ENCODE measurements around the gene CCDC97.
A peak's percentile ranks its signal among the peaks of the same experiment; 100 is the strongest.
"Not testable (repeated sequence)": the region's sequence is repeated elsewhere in the genome, so short reads cannot be mapped to it uniquely, and the experiment has no call there.

CCDC97 gene

DNA sequence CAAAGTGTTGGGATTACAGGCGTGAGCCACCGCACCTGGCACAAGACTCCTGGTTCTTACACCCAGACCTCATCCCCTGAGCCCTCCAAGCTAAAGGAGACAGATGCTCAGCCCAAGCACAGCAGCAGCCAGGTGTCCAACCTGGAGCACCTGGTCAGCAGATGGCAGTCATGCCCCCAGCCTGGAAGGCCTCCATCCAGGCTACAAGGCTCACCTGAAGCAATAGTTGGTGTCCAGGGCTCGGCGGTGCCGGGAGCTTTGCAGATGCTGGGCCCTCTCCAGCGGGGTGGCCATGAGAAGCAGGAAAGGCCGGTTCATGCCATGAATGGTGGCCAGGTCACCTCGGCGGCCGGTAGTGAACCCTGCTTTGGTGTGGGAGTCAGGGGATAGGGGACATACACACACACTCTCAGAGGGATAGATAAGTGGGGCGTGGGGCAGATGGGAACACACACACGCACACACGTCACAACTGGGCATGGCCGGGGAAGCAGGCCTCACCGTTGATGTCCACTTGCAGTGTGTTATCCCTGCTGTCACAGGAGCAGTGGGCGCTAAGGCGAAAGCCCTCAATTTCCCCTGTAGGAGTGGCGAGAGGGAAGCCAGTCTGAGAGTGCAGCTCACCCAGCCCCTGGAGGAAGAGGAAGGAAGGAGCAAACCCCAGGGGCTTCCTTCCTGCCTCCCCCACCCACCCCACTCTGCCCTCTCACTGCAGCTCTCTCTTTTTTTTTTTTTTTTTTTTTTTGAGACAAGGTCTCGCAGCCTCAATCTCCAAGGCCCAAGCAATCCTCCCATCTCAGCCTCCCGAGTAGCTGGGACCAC lies 31.9 kb downstream of the CCDC97 start:
- TF ChIP-seq CTCF (IDR thresholded peaks at IDR 0.05; ENCODE audit: low read depth, low read length): peak; percentile 32; the same call in 1 of the 2 replicates
- Histone ChIP-seq H3K4me3 (ENCODE audit: low read depth, low read length) (no peak overlapping the region), H3K27me3 (ENCODE audit: insufficient read depth, low read depth, severe bottlenecking) (no peaks in the 10 kb centered on the region), H3K36me3 (no peaks in the 10 kb centered on the region; the same call in 1 of the 2 replicates), H3K27ac (no peak overlapping the region), H3K9me3 (ENCODE audit: severe bottlenecking) (no peaks in the 10 kb centered on the region)
- no peak for DNase-seq

GRCh38 chr19:41344162-41344561 lies 34.2 kb downstream of the CCDC97 start:
- DNase-seq: no peak
- Histone ChIP-seq H3K9me3 (ENCODE audit: severe bottlenecking) (no peaks in the 10 kb centered on the region), H3K4me3 (ENCODE audit: low read depth, low read length) (no peak overlapping the region), H3K36me3 (no peaks in the 10 kb centered on the region; the same call in 1 of the 2 replicates), H3K27ac (no peak overlapping the region), H3K27me3 (ENCODE audit: insufficient read depth, low read depth, severe bottlenecking) (no peaks in the 10 kb centered on the region)
- no peak for TF ChIP-seq CTCF (IDR thresholded peaks at IDR 0.05; ENCODE audit: low read depth, low read length)

DNA sequence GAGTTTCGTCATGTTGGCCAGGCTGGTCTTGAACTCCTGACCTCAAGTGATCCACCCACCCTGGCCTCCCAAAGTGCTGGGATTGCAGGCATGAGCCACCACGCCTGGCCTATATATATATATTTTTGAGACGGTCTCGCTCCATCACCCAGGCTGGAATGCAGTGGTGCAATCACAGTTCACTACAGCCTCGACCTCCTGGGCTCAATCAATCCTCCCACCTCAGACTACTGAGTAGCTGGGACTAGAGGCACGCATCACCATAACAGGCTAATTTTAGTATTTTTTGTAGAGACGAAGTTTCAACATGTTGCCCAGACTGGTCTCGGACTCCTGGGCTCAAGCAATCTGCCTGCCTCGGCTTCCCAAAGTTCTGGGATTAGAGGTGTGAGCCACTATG lies 36.9 kb downstream of the CCDC97 start:
- not testable (repeated sequence) for H3K4me3 ChIP-seq (ENCODE audit: low read depth, low read length); H3K9me3 ChIP-seq (ENCODE audit: severe bottlenecking); H3K36me3 ChIP-seq; DNase-seq; H3K27ac ChIP-seq; H3K27me3 ChIP-seq (ENCODE audit: insufficient read depth, low read depth, severe bottlenecking)

- Histone ChIP-seq H3K27me3 (ENCODE audit: insufficient read depth, low read depth, severe bottlenecking) (peaks cover 10% of the 10 kb centered on the region), H3K9me3 (ENCODE audit: severe bottlenecking) (no peaks in the 10 kb centered on the region), H3K27ac (no peak overlapping the region), H3K36me3 (no peaks in the 10 kb centered on the region; the same call in 1 of the 2 replicates), H3K4me3 (ENCODE audit: low read depth, low read length) (peak overlapping the region; percentile 57)
- DNase-seq: no peak
- no peak for TF ChIP-seq CTCF (IDR thresholded peaks at IDR 0.05; ENCODE audit: low read depth, low read length)
Measured at GRCh38 chr19:41350735-41351338, 40.9 kb downstream of the CCDC97 start.

DNA sequence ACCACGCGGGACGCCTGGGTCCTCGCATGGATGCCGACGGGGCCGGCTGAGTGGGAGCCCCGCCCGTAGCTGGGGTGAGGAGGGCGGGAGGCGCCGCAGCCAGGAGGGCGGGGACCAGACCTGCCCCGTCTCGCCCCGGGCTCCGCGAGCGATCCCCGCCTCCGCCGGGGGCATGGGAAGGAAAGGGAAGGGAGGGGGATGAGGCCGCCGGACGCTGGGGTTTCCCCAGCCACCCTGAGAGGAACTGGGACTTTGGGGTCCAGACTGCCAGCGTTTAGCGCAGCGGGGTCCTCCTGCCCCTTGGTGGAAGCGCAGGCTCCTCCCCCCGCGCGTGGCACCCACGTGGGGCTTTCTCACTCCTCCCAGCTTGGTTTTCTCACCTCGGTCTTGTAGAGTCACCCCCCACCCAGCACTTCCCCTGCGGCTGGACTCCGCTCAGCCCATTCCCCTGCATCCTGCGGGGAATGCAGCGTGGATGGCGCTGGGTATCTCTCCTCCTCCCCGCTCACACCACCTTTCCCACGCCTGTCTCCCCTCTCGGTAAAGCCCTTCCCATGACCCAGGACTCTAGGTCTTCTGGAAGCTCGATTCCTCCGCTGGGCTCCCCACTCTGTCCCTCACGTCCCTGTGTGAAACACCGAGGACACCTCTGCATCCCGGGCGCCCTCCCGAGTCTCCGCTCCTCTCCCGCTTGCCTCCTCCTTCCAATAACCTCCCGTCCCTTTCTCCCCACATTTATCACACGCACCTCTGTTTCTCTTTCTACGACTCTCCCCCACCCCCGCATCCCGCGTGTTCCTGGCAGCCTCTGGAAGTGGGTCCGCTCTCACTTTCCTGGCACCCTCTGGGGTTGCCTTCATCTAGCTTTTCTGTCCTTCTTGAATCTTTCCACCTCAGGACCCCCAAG lies 41.6 kb downstream of the CCDC97 start:
- Histone ChIP-seq H3K9me3 (ENCODE audit: severe bottlenecking) (no peaks in the 10 kb centered on the region), H3K27ac (no peak overlapping the region), H3K4me3 (ENCODE audit: low read depth, low read length) (peak overlapping the region; percentile 57), H3K27me3 (ENCODE audit: insufficient read depth, low read depth, severe bottlenecking) (peaks cover 10% of the 10 kb centered on the region), H3K36me3 (no peaks in the 10 kb centered on the region; the same call in 1 of the 2 replicates)
- peak; percentile 41 for DNase-seq
- TF ChIP-seq CTCF (IDR thresholded peaks at IDR 0.05; ENCODE audit: low read depth, low read length): no peak

DNA sequence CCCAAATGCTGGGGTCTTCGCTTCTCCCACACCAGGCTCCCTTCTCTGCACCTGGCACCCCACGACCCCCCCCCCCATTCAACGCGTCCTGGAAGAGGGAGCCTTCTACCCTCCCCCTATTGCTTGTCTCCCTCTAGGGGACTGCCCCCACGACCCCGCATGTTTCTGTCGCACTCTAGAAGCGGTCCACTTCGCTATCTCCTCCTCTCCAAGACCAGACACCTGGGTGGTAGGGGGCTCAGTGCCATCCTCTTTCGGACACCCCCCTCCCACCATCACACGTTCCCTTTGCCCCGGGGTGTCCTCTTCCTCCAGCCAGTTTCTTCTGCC lies 42.3 kb downstream of the CCDC97 start:
- Histone ChIP-seq H3K27ac (no peak overlapping the region), H3K9me3 (ENCODE audit: severe bottlenecking) (no peaks in the 10 kb centered on the region), H3K36me3 (no peaks in the 10 kb centered on the region; the same call in 1 of the 2 replicates), H3K4me3 (ENCODE audit: low read depth, low read length) (peak overlapping the region; percentile 57), H3K27me3 (ENCODE audit: insufficient read depth, low read depth, severe bottlenecking) (peaks cover 10% of the 10 kb centered on the region)
- DNase-seq: no peak
- no peak for TF ChIP-seq CTCF (IDR thresholded peaks at IDR 0.05; ENCODE audit: low read depth, low read length)
